B cell (primary cell): ENCODE data around the gene TMEM25. TPM values are rescaled to one million over a fixed set of nuclear protein-coding genes. Genes with fewer than 3 reads are reported as not detected.

ENCODE experiments used
- ATAC-seq: fragments of 200-7000 bp; cut with Tn5 transposase; one replicate; pipeline ENCODE4 v1.10.0; 2021; ENCODE audit warnings: low read depth, mild to moderate bottlenecking, moderate number of reproducible peaks, moderate library complexity
- CTCF ChIA-PET: fragments of 350-600 bp; sonication (Branson Sonifier 250); formaldehyde crosslinking; loops from one replicate; lab custom pipeline; 2021; ENCODE audit warnings: antibody characterized with exemption, inconsistent platforms; lab: Charles Lee
- POLR2A ChIA-PET: fragments of 350-600 bp; sonication (Branson Sonifier 250); formaldehyde crosslinking; loops from one replicate; lab custom pipeline; 2021; ENCODE audit warnings: antibody characterized with exemption; lab: Charles Lee
- DNase-seq: peaks from one replicate; pipeline ENCODE4 v3.0.0; 2013
- H2AFZ ChIP-seq: 2 replicates; pipeline ENCODE4 v1.6.1; 2012; ENCODE audit warnings: mild to moderate bottlenecking, low read depth, low read length; ENCODE audit not compliant: insufficient read depth, poor library complexity, severe bottlenecking
- H3K27ac ChIP-seq, 2 donors: 1 replicate in 1 of 2; 2 replicates in 1 of 2; pipeline ENCODE4 v1.5.1; 2012 to 2013; ENCODE audit warnings: low read length in 2 of 2, mild to moderate bottlenecking in 2 of 2, moderate library complexity in 1 of 2
- H3K27me3 ChIP-seq, 4 experiments: fragments of 200-600 bp in 1 of 4; sonication (generic) in 1 of 4; replicated peaks in 1 of 4; 1 replicate in 2 of 4; 2 replicates in 2 of 4; pipeline versions ENCODE4 v1.6.1 to v1.7.0; 2013 to 2016; ENCODE audit warnings: low read length in 3 of 4, mild to moderate bottlenecking in 2 of 4, mixed read lengths in 1 of 4, moderate library complexity in 1 of 4; ENCODE audit not compliant: insufficient read depth in 4 of 4, control insufficient read depth in 3 of 4; ENCODE audit errors: control extremely low read depth in 1 of 4
- H3K36me3 ChIP-seq, 2 experiments: replicated peaks in 1 of 2; 1 replicate in 1 of 2; 2 replicates in 1 of 2; pipeline versions ENCODE4 v1.6.1 to v1.7.1; 2013; ENCODE audit warnings: low read length in 1 of 2; ENCODE audit not compliant: insufficient read depth in 2 of 2, control insufficient read depth in 1 of 2; ENCODE audit errors: control extremely low read depth in 1 of 2, extremely low read depth in 1 of 2
- H3K4me1 ChIP-seq, 2 donors: fragments of 200-600 bp in 1 of 2; sonication (generic) in 1 of 2; 1 replicate in 1 of 2; 2 replicates in 1 of 2; pipeline versions ENCODE4 v1.5.1 to v1.6.1; 2013 to 2017; ENCODE audit warnings: low read length in 2 of 2; ENCODE audit not compliant: control insufficient read depth in 2 of 2, insufficient read depth in 2 of 2
- H3K4me2 ChIP-seq: replicated peaks from 2 replicates; pipeline ENCODE3; 2012; ENCODE audit warnings: mild to moderate bottlenecking, low read depth, low read length; ENCODE audit not compliant: poor library complexity, severe bottlenecking
- H3K4me3 ChIP-seq, 5 experiments: fragments of 200-600 bp in 1 of 5; sonication (generic) in 1 of 5; 1 replicate in 3 of 5; 2 replicates in 2 of 5; pipeline versions ENCODE4 v1.5.1 to v1.7.0; 2011 to 2016; ENCODE audit warnings: low read length in 4 of 5, mild to moderate bottlenecking in 4 of 5, low read depth in 2 of 5, control low read depth in 1 of 5, moderate library complexity in 1 of 5; ENCODE audit not compliant: insufficient read depth in 1 of 5; ENCODE audit errors: control extremely low read depth in 1 of 5, extremely low read depth in 1 of 5
- H3K79me2 ChIP-seq: fragments of 200-600 bp; sonication (generic); one replicate; pipeline ENCODE4 v1.6.0; 2016; ENCODE audit warnings: low read length; ENCODE audit not compliant: control insufficient read depth, insufficient read depth
- H3K9ac ChIP-seq: fragments of 200-600 bp; sonication (generic); 2 replicates; pipeline ENCODE4 v1.6.1; 2017; ENCODE audit warnings: mild to moderate bottlenecking, low read length, moderate library complexity
- H3K9me3 ChIP-seq, 3 donors: one replicate each; pipeline versions ENCODE4 v1.6.1 to v1.7.1; 2013; ENCODE audit warnings: low read length in 2 of 3; ENCODE audit not compliant: control insufficient read depth in 2 of 3, insufficient read depth in 1 of 3; ENCODE audit errors: control extremely low read depth in 1 of 3
- H4K20me1 ChIP-seq: 2 replicates; pipeline ENCODE4 v1.6.0; 2012; ENCODE audit warnings: mild to moderate bottlenecking, low read length; ENCODE audit not compliant: insufficient read depth, control insufficient read depth, poor library complexity, severe bottlenecking
- H3K27ac Mint-ChIP-seq: one replicate; pipeline ENCODE4 v1.8.0; 2021; ENCODE audit warnings: mixed read lengths
- H3K27me3 Mint-ChIP-seq: one replicate; pipeline ENCODE4 v1.8.0; 2021; ENCODE audit warnings: mixed read lengths
- H3K4me1 Mint-ChIP-seq: one replicate; pipeline ENCODE4 v1.8.0; 2021; ENCODE audit warnings: mixed read lengths
- H3K4me3 Mint-ChIP-seq: one replicate; pipeline ENCODE4 v1.8.0; 2021; ENCODE audit warnings: mixed read lengths
- H3K9me3 Mint-ChIP-seq: one replicate; pipeline ENCODE4 v1.8.0; 2022; ENCODE audit warnings: mixed read lengths; ENCODE audit not compliant: insufficient read depth
- EZH2 ChIP-seq: IDR thresholded peaks from 2 replicates; pipeline ENCODE4 v1.6.1; 2012; ENCODE audit warnings: borderline replicate concordance, low read depth, mild to moderate bottlenecking, moderate library complexity, low read length; ENCODE audit not compliant: insufficient read depth, poor library complexity, severe bottlenecking
- WGBS: methylation state at CpG from one replicate; pipeline ENCODE4 v1.1.5; 2013; ENCODE audit warnings: missing lambda C conversion rate; ENCODE audit not compliant: insufficient coverage; 5-methylcytosine and 5-hydroxymethylcytosine counted together
- intact Hi-C: fragments of 100-400 bp; cut with micrococcal nuclease; formaldehyde crosslinking; loops from one replicate; pipeline ENCODE4 v1.10.0; 2022
- polyA plus RNA-seq: library from polyadenylated mRNA; depleted of rRNA; stranded (reverse); fragments of >200 nt; gene quantifications from 2 replicates; pipeline ENCODE4 v1.2.3, GENCODE V29; 2012
- total RNA-seq, 2 donors: library from RNA; stranded (reverse); fragments of 120-200 nt in 1 of 2; gene quantifications; 1 replicate in 1 of 2; 2 replicates in 1 of 2; pipeline versions ENCODE4 v1.2.3 to v1.2.4, GENCODE V29; 2013 to 2022
- TF ChIP-seq, protein P1 (sequence below): fragments of 200-600 bp; IDR thresholded peaks from one replicate; pipeline ENCODE4 v1.8.0; 2022; ENCODE audit warnings: antibody characterized with exemption, mild to moderate bottlenecking

The TMEM25 gene
- total and polyA plus RNA-seq, 2 donors (not counting 1 experiment from before 2014, with no cell fraction given): 16.9 to 21.4 TPM

DNA sequence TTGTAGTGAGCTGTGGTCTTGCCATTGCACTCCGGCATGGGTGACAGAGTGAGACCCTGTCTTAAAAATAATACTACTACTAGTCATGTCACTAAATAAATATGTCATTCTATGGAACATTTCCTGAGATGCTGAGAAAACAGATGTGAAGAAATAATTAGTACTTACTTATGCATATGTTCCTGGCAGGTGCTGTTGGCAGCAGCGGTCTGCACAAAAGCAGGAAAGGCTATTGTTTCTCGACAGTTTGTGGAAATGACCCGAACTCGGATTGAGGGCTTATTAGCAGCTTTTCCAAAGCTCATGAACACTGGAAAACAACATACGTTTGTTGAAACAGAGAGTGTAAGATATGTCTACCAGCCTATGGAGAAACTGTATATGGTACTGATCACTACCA is 50.1 kb downstream of the TMEM25 start:
- WGBS: 100% methylated on average over 3 of the region's 6 CpGs
- CTCF ChIA-PET: no interaction called here
- H3K36me3 ChIP-seq: peaks cover 9 to 46% of the 10 kb centered on the region in 2 experiments
- H3K27me3 Mint-ChIP-seq: no peaks in the 10 kb centered on the region
- H3K9me3 ChIP-seq: no peaks in the 10 kb centered on the region
- H3K27me3 ChIP-seq: no peaks in the 10 kb centered on the region
- no peak overlapping the region for H2AFZ ChIP-seq
- H3K4me1 Mint-ChIP-seq: peaks cover 22% of the 10 kb centered on the region
- peaks cover 69% of the 10 kb centered on the region for H3K79me2 ChIP-seq
- peaks cover 53% of the 10 kb centered on the region for H4K20me1 ChIP-seq
- H3K9me3 Mint-ChIP-seq: no peaks in the 10 kb centered on the region
- no peak overlapping the region for H3K9ac ChIP-seq
- no peak overlapping the region for H3K4me3 ChIP-seq
- no peak for ATAC-seq
- no peak overlapping the region for H3K27ac ChIP-seq
- no peak for DNase-seq
- intact Hi-C loops: no loop called here
- no peak overlapping the region for H3K27ac Mint-ChIP-seq
- no peak overlapping the region for H3K4me2 ChIP-seq
- TF ChIP-seq, protein P1, sequence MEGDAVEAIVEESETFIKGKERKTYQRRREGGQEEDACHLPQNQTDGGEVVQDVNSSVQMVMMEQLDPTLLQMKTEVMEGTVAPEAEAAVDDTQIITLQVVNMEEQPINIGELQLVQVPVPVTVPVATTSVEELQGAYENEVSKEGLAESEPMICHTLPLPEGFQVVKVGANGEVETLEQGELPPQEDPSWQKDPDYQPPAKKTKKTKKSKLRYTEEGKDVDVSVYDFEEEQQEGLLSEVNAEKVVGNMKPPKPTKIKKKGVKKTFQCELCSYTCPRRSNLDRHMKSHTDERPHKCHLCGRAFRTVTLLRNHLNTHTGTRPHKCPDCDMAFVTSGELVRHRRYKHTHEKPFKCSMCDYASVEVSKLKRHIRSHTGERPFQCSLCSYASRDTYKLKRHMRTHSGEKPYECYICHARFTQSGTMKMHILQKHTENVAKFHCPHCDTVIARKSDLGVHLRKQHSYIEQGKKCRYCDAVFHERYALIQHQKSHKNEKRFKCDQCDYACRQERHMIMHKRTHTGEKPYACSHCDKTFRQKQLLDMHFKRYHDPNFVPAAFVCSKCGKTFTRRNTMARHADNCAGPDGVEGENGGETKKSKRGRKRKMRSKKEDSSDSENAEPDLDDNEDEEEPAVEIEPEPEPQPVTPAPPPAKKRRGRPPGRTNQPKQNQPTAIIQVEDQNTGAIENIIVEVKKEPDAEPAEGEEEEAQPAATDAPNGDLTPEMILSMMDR: no peak
- TF ChIP-seq EZH2: no peak
- POLR2A ChIA-PET: no interaction called here
- H3K4me3 Mint-ChIP-seq: no peak overlapping the region
- H3K4me1 ChIP-seq: no peaks in the 10 kb centered on the region

Other genes with a start within 250 kb of the TMEM25 start
- gene CD3E, start 226.5 kb upstream of the TMEM25 start, total RNA-seq: 1.0 and 1.9 TPM in 2 replicates
- gene CD3E, start 226.5 kb upstream of the TMEM25 start, polyA plus RNA-seq: 1.7 and 9.5 TPM in 2 replicates
- 0.79 and 1.4 TPM in 2 replicates for gene CD3D, start 188.5 kb upstream of the TMEM25 start, total RNA-seq
- gene CD3D, start 188.5 kb upstream of the TMEM25 start, polyA plus RNA-seq: 1.7 and 7.0 TPM in 2 replicates
- 0.34 TPM in 2 replicates for gene CD3G, start 186.8 kb upstream of the TMEM25 start, total RNA-seq
- 0.76 and 0.98 TPM in 2 replicates for gene CD3G, start 186.8 kb upstream of the TMEM25 start, polyA plus RNA-seq
- gene UBE4A, start 171.6 kb upstream of the TMEM25 start, total RNA-seq: 37.3 and 37.7 TPM in 2 replicates
- gene UBE4A, start 171.6 kb upstream of the TMEM25 start, polyA plus RNA-seq: 14.7 and 15.2 TPM in 2 replicates
- gene ATP5MG, start 129.6 kb upstream of the TMEM25 start, total RNA-seq: 111 and 118 TPM in 2 replicates
- gene ATP5MG, start 129.6 kb upstream of the TMEM25 start, polyA plus RNA-seq: 142 and 168 TPM in 2 replicates
- 175 and 198 TPM in 2 replicates for gene KMT2A, start 94.7 kb upstream of the TMEM25 start, total RNA-seq
- gene KMT2A, start 94.7 kb upstream of the TMEM25 start, polyA plus RNA-seq: 32.1 and 42.5 TPM in 2 replicates
- gene TTC36, start 3.7 kb upstream of the TMEM25 start, total RNA-seq: 0.73 and 0.79 TPM in 2 replicates
- gene TTC36, start 3.7 kb upstream of the TMEM25 start, polyA plus RNA-seq: 0.19 TPM in 1 of 2 replicates, not detected in the other
- gene IFT46, start 34.7 kb downstream of the TMEM25 start, total RNA-seq: 16.5 and 18.6 TPM in 2 replicates
- gene IFT46, start 34.7 kb downstream of the TMEM25 start, polyA plus RNA-seq: 9.9 and 10.9 TPM in 2 replicates
- 74.7 and 83.2 TPM in 2 replicates for gene ARCN1, start 41.2 kb downstream of the TMEM25 start, total RNA-seq
- 35.8 and 42.9 TPM in 2 replicates for gene ARCN1, start 41.2 kb downstream of the TMEM25 start, polyA plus RNA-seq
- gene PHLDB1, start 76.4 kb downstream of the TMEM25 start, total RNA-seq: 1.7 and 2.4 TPM in 2 replicates
- gene PHLDB1, start 76.4 kb downstream of the TMEM25 start, polyA plus RNA-seq: 0.23 and 0.46 TPM in 2 replicates
- gene TREH, start 148.5 kb downstream of the TMEM25 start, total RNA-seq: not detected in 2 replicates
- not detected in 2 replicates for gene TREH, start 148.5 kb downstream of the TMEM25 start, polyA plus RNA-seq